GM18868 (cell line): ENCODE measurements around the gene SATL1.
"Not testable (repeated sequence)": the region's sequence is repeated elsewhere in the genome, so short reads cannot be mapped to it uniquely, and the experiment has no call there.

Experiments
- ATAC-seq: cut with Tn5 transposase; IDR thresholded peaks from one replicate; pipeline ENCODE4 v1.9.1; 2021; ENCODE audit warnings: mild to moderate bottlenecking, moderate library complexity; ENCODE audit not compliant: unreplicated experiment

Gene SATL1

DNA sequence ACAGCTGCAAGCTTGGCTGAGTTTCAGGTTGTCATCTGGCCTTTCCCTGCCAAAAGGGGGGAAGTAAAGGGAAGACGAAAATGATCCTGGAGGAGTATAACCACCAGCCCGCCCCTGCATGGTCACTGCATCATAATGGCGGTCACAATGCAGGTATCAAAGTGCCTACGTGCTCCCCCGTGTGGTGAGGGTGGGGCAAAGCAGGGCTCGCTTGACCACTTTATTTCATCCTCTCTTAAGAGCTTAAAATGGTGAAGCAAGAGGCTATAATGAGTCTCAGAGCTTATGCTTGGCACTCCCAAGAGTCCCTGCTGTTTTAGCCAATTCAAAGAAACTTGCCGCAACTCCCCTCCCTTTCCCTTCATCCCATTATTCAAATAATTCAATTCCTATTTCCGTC lies 134.3 kb downstream of the SATL1 start:
- peak; percentile 69 for ATAC-seq

DNA sequence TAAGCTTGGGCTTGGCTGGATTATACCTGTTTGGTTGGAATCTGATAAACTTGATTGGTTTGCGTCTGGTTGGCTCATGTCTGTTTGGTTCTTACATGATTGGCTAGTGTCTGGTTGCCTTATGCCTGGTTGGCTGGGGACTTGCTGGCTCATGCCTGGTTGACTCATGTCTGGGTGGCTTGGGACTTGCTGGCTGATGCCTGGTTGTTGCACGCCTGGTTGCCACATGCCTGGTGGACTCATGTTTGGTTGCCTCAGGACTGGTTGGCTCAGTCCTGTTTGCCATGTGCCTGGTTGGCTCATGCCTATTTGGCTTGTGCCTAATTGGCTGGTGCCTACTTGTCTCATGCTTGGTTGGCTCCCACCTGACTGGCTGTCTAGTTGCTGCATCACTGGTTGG lies 135.4 kb downstream of the SATL1 start:
- no peak for ATAC-seq

DNA sequence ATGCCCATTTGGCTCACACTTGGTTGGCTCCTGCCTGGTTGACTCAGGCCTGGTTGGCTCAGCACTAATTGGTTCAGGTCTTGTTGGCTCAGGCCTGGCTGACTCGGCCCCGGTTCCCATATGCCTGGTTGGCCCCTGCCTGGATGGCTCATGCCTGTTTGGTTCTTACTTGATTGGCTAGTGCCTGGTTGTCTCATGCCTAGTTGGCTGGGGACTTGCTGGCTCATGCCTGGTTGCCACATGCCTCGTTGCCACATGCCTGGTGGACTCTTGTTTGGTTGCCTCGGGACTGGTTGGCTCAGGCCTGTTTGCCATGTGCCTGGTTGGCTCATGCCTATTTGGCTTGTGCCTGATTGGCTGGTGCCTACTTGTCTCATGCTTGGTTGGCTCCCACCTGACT lies 136.2 kb downstream of the SATL1 start:
- ATAC-seq = no peak

DNA sequence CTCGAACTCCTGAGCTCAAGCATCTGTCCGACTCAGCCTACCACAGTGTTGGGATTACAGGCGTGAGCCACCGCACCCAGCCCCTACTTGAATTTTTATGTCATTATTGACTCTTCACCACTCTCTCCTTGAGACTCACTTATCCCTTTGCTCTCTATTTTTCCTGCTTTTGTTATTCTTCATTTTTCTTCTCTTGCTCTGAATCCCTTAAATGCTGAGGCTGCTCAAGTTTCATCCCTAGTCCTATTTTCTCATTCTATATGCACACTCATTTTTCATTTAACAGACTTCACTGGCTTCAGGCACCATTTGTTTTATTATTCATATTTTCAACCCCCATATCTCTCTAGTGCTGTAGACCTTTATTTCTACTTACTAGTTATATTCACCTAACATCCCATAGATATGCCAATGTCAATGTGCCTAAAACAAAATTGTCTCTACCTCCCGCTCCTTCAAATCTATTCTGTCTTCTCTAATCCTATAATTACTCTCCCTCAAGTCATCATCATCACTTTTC lies 154.2 kb downstream of the SATL1 start:
- ATAC-seq = no peak

DNA sequence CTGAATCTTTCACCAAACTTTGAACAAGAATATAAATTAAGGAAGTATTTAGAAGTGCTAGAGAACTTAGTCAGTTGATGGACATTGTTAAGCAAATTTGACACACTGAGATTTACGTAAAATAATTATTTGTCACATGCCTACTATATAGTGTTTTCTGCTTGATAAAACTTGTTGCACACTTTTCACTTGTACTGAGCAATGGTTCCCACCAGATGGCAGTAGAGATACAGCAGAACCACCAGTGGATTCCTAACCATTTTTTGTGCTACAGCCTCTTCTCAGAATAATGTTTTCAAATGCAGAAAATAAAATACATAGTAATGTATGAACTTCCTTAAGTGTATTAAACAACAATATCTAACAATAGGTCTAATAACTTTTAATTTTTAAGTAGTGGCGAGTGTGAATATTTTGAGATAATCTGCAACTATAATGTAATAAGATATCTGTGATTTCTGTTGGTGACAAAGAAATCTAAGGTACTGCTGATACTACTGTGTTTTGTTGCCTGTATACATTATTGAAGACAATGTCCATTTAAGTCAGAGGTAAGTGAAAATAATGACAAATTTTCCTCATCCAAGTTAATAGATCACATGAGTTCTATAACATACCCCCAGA lies 158.7 kb downstream of the SATL1 start:
- ATAC-seq = peak; percentile 89

- ATAC-seq = not testable (repeated sequence)
These were observed 166.3 kb downstream of the SATL1 start for GRCh38 chrX:85077247-85077646.

GRCh38 chrX:85065512-85066198 lies 177.9 kb downstream of the SATL1 start:
- peak; percentile 90 for ATAC-seq

GRCh38 chrX:85052636-85053343 lies 190.8 kb downstream of the SATL1 start:
- peak; percentile 43 for ATAC-seq

GRCh38 chrX:85052205-85052604 lies 191.4 kb downstream of the SATL1 start:
- no peak for ATAC-seq

DNA sequence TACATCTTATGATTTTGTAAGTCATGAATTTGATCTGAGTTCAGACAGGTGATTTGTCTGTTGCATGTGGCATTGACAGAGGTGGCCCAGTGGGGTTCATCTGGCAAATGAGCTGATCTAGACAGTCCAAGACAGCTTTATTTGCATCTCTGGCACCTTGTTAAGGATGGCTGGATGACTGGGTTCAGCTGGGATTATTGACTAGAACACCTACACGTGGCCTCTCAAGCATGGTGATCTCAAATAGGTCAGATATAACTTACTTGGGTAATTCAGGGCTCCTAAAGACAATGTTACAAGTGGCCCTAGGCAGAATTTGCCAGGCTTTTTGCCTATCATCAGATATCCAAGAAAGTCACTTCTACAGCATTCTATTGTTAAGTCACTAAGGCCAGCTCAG lies 192.0 kb downstream of the SATL1 start:
- ATAC-seq = no peak
